ENCODE measurements around the gene MEF2B. TPM values are rescaled to one million over a fixed set of nuclear protein-coding genes. Genes with fewer than 3 reads are reported as not detected.
"Not testable (repeated sequence)": the region's sequence is repeated elsewhere in the genome, so short reads cannot be mapped to it uniquely, and the experiment has no call there.

The MEF2B gene
- total RNA-seq, 1 experiment from 2014 or later: 0.38 TPM

DNA sequence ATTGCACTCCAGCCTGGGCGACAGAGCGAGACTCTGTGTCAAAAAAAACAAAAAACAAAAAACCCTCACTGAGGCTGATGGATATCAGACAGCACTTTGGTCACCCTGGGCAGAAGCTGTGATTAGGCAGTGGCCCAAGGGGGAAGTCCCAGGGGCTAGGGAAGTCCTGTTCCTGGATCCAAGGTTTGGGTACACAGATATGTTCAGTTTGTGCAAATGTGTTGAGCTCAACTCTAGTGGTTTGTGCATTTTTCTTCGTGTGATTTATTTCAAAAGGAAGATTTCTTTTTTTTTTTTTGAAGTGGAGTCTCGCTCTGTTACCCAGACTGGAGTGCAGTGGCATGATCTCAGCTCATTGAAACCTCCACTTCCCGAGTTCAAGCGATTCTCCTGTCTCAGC is 12.3 kb downstream of the MEF2B start:
- no peak for DNase-seq (ENCODE audit: low spot score)

DNA sequence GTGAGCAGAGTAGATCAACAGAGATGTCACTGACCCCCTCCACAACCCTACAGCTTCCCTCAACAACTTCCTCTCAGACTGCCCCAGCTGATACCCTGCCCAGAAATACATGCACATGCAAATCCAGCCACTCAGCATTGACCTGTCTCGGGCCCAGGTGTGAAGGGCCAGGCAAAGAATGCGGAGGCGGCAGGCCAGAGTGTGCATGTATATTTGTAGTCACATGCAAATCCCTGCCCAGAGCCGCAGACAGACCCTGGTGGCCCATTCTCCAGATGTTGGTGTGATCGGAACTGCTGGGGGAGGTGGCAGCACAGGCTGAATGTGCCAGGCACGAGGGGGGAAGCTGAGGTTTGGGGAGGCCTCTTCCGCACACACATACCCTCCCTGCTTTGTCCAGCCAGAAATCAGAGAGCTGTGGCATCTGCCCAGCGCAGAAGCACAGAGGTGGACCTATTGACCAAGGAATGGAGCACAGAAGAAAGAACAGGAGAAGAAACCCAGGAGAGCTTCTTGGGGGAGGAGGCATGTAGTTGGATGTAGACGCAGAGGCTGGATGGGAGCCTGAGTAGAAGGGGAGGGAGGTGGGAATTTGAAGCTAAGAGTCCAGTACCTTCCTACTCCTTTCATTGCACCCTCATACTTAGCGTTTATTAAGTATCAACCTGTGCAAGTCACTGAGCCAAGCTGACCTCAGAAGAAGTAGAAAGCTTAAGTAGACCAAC is 14.4 kb downstream of the MEF2B start:
- no peak for DNase-seq (ENCODE audit: low spot score)

DNA sequence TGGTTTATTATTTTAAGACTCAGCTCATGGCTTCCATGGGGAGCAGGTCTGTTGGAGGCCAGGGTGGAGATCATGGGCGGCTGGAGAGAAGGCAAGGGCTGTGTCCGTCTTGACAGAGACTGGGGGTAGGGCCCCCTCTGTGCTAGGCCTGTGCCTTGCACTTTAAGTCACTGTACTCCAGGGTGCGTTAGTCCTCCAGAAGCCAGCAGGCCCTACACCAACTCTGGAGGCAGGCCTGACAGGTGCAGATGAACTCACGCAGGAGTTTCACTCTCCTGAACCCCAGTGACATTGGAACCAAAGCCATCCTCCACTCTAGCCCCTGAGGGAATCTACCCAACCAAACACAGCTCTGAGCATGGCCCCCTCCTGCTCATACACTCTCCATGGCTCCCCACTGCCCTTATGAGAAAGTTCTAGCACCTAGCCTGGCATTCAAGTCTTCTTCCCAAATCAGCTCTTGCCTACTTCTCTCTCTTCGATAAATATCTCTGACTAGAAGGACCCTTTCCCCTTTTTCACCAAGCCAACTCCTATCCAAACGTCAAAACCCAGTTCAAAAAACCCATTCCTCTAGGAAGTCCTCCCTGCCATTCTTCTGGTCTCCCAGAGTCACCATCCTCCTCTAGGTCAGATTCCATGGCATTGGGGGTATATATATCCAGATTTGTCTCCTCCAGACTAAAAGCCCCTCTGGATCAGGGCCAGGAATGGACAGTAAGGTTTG is 15.1 kb downstream of the MEF2B start:
- DNase-seq (ENCODE audit: low spot score): no peak

- DNase-seq (ENCODE audit: low spot score): no peak
These were observed 17.2 kb downstream of the MEF2B start for GRCh38 chr19:19152668-19153384.

- DNase-seq (ENCODE audit: low spot score): no peak
These were observed 18.6 kb downstream of the MEF2B start for GRCh38 chr19:19151418-19151817.

GRCh38 chr19:19149435-19149834 is 20.6 kb downstream of the MEF2B start:
- no peak for DNase-seq (ENCODE audit: low spot score)

GRCh38 chr19:19148504-19148903 is 21.6 kb downstream of the MEF2B start:
- not testable (repeated sequence) for DNase-seq (ENCODE audit: low spot score)

DNA sequence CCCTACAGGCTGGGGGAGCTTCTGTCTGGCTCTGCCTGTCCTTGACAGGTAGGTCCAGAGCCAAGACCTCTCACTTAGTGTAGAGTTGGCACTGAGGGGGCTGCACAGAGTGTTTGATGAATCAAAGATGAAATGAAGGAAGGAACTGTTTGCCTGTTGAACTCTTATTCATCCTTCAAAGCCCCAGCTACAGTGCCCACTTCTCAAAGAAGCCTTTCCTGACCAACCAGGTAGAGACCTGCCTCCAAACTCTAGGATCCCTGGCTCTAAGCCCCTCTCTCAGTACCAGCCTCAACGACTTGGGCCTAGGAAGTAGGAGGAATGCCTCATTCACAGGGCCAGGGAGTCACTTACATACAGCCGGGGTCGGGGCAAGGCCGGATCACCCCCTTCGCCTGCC is 22.7 kb downstream of the MEF2B start:
- DNase-seq (ENCODE audit: low spot score): no peak

DNA sequence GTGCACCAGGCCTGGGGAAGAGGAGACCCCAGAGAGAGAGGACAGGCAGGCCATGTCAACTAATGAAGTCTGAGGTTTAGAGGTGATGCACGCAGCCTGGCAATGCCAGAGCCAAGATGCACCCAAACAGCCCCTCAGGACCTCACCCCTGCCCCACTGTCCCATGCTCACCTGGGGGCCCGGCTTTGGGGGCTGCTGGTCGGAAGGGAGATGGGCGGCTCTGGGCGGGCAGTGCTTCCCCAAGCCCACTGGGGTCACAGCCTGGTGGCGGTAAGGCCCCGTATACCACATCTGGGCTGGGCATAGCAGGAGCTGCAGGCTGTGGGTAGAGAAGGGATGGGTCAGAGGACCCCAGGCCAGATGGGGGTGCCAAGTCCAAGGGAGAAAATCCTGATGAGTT is 23.2 kb downstream of the MEF2B start:
- DNase-seq (ENCODE audit: low spot score): no peak

DNA sequence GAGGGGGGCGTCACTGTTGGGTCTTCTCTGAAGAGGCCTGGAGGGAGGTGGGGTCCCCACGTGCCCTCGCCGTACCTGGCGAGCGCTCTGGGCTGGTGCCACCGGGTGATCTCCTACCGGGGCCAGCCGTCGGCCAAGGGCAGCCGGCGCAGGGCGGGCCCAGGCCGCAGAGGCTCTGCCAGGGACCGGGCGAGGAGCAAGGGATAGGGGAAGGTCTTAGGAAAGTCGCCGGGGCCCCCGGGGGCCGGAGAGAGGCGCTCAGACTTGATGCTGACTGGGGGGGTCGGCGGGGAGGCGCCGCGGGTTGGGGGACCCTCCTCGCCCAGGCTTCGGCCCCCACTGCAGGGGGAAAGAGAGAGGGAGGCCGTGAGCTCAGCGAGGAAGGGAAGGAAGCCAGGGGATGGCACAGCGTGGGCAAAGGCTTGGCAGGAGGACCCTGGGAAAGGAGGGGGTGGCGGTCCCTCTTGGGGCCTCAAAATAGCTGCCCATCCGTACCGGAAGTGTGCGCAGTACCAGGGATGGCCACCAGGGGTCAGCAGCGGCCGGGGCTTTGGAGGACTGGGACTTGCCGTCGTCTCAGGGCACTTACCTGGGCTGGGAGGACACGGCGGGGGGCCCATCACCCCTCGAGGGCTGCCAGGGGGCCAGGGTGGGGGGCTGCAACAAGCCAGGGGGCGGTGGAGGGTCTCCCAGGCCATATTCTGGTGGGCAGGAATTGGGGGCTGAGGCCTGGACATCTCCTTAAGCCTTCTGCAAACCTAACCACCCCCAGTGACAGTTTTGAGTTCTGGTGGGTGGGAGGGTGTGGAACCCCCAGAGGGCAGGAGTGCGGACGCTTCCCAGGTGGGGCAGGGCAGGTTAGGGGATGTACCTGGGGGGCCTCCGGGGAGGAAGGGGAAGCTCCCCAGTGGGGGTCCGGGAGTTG is 24.1 kb downstream of the MEF2B start:
- DNase-seq (ENCODE audit: low spot score): peak; percentile 58

- no peak for DNase-seq (ENCODE audit: low spot score)
These were observed 24.8 kb downstream of the MEF2B start for GRCh38 chr19:19145281-19145680.

DNA sequence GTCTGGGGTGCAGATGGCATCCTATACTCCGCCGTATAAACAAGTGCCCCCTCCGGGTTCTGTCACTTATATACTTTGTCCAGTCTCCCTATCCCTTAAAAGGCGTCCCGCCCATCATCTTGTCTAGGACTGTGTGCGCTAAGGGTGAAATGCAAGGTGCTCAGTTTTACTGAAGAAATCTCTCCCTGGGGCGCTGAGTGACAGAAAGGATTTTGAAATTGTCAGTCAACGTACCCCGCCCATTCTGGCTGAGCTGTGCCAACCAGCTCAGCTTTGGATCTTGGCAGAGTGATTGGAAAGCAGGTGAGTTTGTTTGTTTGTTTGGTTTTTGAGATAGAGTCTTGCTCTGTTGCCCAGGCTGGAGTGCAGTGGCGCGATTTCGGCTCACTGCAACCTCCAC is 27.7 kb downstream of the MEF2B start:
- no peak for DNase-seq (ENCODE audit: low spot score)

- no peak for DNase-seq (ENCODE audit: low spot score)
These were observed 29.6 kb downstream of the MEF2B start for GRCh38 chr19:19140476-19140875.

- no peak for DNase-seq (ENCODE audit: low spot score)
These were observed 30.2 kb downstream of the MEF2B start for GRCh38 chr19:19139876-19140229.

DNA sequence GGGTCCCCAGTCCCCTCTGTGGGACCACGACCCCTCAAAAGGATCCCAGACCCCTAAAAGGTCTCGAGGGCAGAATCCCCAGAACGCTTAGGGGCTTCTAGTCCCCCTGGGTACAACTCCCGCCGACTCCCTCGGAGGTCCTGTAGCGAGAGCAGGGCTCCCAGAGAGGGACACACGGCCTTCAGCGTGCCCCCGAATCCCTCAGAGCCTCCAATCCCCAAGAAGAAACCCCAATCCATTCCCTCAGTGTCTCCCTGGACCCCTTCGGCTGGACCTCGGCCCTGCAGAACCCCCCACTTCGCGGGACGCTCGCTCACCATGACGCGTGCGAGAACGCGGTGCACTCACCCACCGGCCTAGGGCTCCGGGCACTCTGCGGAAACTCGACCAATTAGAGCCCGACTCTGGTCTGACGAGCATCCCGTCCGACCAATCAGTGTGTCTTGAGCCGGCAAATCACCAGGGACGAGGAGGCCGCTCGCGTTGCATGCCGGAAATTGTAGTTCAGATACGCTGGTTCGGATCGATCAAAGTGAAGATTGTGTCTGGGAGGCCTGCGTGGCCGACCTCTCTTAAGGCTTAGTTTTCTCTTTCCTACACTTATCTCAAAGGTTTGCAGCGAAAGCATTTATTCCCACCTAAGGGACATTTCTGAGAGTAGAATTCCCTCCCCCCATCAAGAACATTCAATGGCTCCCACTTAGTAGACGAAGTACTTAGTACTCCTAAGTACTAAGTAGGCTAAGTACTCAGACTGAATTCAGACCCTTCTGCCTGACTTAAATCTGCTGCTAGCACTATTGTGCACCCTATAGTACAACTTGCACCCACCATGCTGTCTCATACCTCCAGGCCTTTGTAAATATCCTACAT is 31.7 kb downstream of the MEF2B start, which contains the start of gene TMEM161A:
TSS of gene TMEM161A (minus strand) at position 370 of the 873 bp plus-strand sequence. CDS start at position 320, 50 bp downstream.
- peak; percentile 94 for DNase-seq (ENCODE audit: low spot score)

DNA sequence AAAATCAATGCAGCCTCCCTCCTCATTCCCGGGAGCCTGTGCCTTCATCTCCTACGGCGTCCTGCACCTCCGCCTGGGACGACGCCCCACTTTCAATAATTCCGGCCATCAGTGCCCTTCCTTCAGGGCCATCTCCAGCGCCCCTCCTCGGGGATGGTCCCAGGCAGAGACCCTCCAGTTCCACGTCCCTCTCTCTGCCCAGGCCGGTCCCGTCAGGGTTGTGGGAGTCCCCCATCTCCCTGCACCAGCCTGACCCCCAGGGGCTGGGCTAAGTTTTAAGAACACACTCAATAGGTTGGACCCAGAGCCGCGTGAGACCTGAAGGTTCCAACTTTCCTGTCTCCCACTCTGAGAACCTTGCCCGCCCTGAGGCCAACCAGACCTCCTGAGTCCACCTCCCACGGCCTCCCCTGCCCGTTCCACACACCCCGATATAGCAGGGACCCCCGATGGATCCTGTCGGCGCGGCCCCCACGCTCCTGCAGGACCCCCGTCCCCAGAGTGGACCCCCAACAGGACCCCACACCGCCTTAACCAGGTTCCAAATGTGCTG is 32.4 kb downstream of the MEF2B start:
- no peak for DNase-seq (ENCODE audit: low spot score)

DNA sequence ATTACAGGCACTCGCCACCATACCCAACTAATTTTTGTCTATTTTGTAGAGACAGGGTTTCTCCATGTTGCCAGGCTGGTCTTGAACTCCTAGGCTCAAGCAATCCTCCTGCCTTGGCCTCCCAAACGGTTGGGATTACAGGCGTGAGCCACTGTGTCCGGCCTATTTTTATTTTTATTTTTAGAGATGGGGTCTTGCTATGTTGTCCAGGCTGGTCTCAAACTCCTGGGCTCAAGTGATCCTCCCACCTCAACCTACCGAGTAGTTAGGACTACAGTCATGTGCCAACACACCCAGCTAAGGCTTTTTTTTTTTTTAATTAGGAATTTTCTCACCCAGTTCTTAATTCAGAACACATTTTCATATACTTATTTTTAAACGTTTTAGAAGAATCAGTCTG is 34.4 kb downstream of the MEF2B start:
- not testable (repeated sequence) for DNase-seq (ENCODE audit: low spot score)

DNA sequence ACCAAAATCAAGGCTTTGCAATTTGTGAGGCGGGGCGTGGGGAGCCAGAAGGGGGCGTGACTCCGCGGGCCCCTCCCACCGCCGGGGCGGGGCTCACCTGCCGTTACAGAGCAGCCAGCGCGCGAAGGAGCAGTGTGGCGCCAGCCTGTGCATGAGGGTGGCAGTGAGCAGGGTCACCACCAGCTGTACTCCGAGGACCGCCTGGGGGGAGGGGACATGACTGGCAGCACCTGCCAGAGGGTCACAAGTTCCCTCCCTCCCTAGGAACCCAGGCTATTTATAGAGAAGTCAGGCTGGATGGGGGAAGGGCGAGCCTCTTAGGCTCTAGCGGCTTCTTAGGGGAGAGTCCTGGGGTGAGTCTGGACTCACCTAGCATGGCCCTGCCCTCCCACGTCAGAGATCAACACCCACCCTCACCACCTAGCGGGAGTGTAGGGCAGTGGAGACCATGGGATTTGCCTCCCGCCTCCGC is 35.3 kb downstream of the MEF2B start:
- DNase-seq (ENCODE audit: low spot score): no peak

DNA sequence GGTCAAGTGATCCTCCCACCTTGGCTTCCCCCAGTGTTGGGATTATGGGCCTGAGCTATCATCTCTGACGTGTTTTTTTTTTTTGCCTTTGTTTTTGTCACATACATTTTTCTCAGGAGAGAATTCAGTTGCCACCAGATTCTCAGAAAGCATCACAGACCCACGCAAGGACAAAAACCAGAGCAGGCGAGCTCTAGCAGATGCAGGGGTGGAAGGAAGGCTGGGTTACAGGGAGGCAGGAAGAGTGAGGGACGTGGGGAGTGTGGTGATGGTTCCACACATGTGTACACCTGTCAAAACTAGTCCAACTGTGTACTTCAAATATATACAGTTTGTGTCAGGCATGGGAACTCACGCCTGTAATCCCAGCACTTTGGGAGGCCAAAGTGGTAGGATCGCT is 36.1 kb downstream of the MEF2B start:
- DNase-seq (ENCODE audit: low spot score): no peak

DNA sequence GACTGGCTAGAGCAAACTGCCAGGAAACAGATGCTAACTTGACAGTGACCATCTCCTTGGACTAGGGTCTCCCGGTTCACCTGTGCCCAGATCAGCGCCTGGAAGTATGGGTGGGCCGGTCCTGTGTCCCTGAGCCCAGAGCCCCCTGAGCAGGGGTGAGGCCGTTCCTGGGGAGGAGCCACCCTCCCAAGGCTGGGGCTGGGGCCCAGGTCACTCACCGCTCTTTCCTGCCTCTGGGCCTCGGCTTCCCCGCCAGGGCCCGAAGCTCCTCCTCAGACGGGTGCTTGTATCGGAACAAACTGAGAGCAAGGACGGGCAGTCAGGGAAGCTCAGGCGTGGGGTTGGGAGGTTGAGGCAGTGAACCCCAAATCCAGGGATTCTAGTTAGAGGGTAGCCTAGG is 37.2 kb downstream of the MEF2B start:
- DNase-seq (ENCODE audit: low spot score): no peak

Data from HT-29 (cell line).